Activated naive CD8-positive, alpha-beta T cell treated with anti-CD3 and anti-CD28 coated beads, Interleukin-2, amount 10 ng/mL, durations not matched to agents 7 days and 5 days (primary cell): ENCODE data around the gene PDE4D. TPM values are rescaled to one million over a fixed set of nuclear protein-coding genes. Genes with fewer than 3 reads are reported as not detected.
A peak's percentile ranks its signal among the peaks of the same experiment; 100 is the strongest.

Experiments used
- ATAC-seq: fragments of 150-1000 bp; cut with Tn5 transposase; one replicate; pipeline ENCODE4 v1.10.0; 2021; ENCODE audit warnings: low read depth, moderate library complexity
- POLR2A ChIA-PET: fragments of 350-600 bp; sonication (Branson Sonifier 250); formaldehyde crosslinking; loops from one replicate; lab custom pipeline; 2021; ENCODE audit warnings: antibody characterized with exemption; lab: Charles Lee
- DNase-seq: peaks from one replicate; pipeline ENCODE4 v3.0.0; 2021
- H3K27ac Mint-ChIP-seq: one replicate; pipeline ENCODE4 v1.8.0; 2022; ENCODE audit warnings: mild to moderate bottlenecking, mixed read lengths
- H3K27me3 Mint-ChIP-seq: one replicate; pipeline ENCODE4 v1.8.0; 2022; ENCODE audit warnings: mild to moderate bottlenecking, moderate library complexity, mixed read lengths
- H3K36me3 Mint-ChIP-seq: one replicate; pipeline ENCODE4 v1.8.0; 2021; ENCODE audit warnings: mild to moderate bottlenecking, mixed read lengths
- H3K4me1 Mint-ChIP-seq: one replicate; pipeline ENCODE4 v1.8.0; 2021; ENCODE audit warnings: mixed read lengths
- H3K4me3 Mint-ChIP-seq: one replicate; pipeline ENCODE4 v1.8.0; 2022; ENCODE audit warnings: mild to moderate bottlenecking, moderate library complexity, mixed read lengths
- H3K9me3 Mint-ChIP-seq: one replicate; pipeline ENCODE4 v1.8.0; 2021; ENCODE audit warnings: mixed read lengths
- total RNA-seq, 2 experiments: library from RNA; stranded (reverse); gene quantifications; one replicate each; pipeline ENCODE4 v1.2.3, GENCODE V29; 2021

PDE4D gene
- total RNA-seq, 2 experiments from 2014 or later, result 65.1 to 67.1 TPM

GRCh38 chr5:59041355-59041754 is 852.2 kb downstream of the PDE4D start:
- Mint-ChIP-seq H3K4me1 (peaks cover 20% of the 10 kb centered on the region), H3K4me3 (peak overlapping the region; percentile 90), H3K27ac (peak overlapping the region; percentile 8), H3K9me3 (no peaks in the 10 kb centered on the region), H3K27me3 (no peaks in the 10 kb centered on the region), H3K36me3 (peaks cover 15% of the 10 kb centered on the region)
- POLR2A ChIA-PET, result interaction anchor here (1.4 to 2.3 kb wide), 3 partner anchors 58 to 87 kb away, joined by 7 to 14 read pairs (median 10); no protein-coding TSS in a partner anchor
- DNase-seq (no peak), ATAC-seq (no peak)

GRCh38 chr5:59040804-59041201 is 852.7 kb downstream of the PDE4D start:
- Mint-ChIP-seq H3K27ac (peak overlapping the region; percentile 98), H3K4me1 (peaks cover 23% of the 10 kb centered on the region), H3K9me3 (no peaks in the 10 kb centered on the region), H3K27me3 (no peaks in the 10 kb centered on the region), H3K36me3 (peaks cover 20% of the 10 kb centered on the region), H3K4me3 (peak overlapping the region; percentile 90)
- DNase-seq (no peak), ATAC-seq (no peak)
- POLR2A ChIA-PET, result interaction anchor here (1.4 to 2.3 kb wide), 3 partner anchors 58 to 88 kb away, joined by 7 to 14 read pairs (median 10); no protein-coding TSS in a partner anchor

GRCh38 chr5:59040024-59040803 is 853.3 kb downstream of the PDE4D start:
- Mint-ChIP-seq H3K4me1 (peaks cover 27% of the 10 kb centered on the region), H3K36me3 (peaks cover 24% of the 10 kb centered on the region), H3K4me3 (peak overlapping the region; percentile 90), H3K9me3 (no peaks in the 10 kb centered on the region), H3K27me3 (no peaks in the 10 kb centered on the region), H3K27ac (peak overlapping the region; percentile 98)
- DNase-seq (no peak), ATAC-seq (no peak)
- POLR2A ChIA-PET, result interaction anchor here (0.6 to 2.3 kb wide), 9 partner anchors 55 to 138 kb away, joined by 3 to 68 read pairs (median 7); no protein-coding TSS in a partner anchor

- Mint-ChIP-seq H3K4me1 (peaks cover 30% of the 10 kb centered on the region), H3K36me3 (peaks cover 31% of the 10 kb centered on the region)
Measured at GRCh38 chr5:59039296-59040023, 854.1 kb downstream of the PDE4D start.

GRCh38 chr5:59038798-59039295 is 854.7 kb downstream of the PDE4D start:
- H3K4me1 Mint-ChIP-seq, result peaks cover 33% of the 10 kb centered on the region
- H3K36me3 Mint-ChIP-seq, result peaks cover 34% of the 10 kb centered on the region
- H3K4me3 Mint-ChIP-seq, result peak overlapping the region; percentile 90
- no peaks in the 10 kb centered on the region for H3K27me3 Mint-ChIP-seq
- no peaks in the 10 kb centered on the region for H3K9me3 Mint-ChIP-seq
- POLR2A ChIA-PET, result interaction anchor here (0.8 to 1.9 kb wide), 9 partner anchors 61 to 139 kb away, joined by 3 to 68 read pairs (median 5); no protein-coding TSS in a partner anchor
- no peak for ATAC-seq
- peak overlapping the region; percentile 98 for H3K27ac Mint-ChIP-seq
- DNase-seq, result no peak

More at GRCh38 chr5:59039296-59040023, 854.1 kb downstream of the PDE4D start:
- Mint-ChIP-seq H3K9me3 (no peaks in the 10 kb centered on the region), H3K4me3 (peak overlapping the region; percentile 90), H3K27ac (peak overlapping the region; percentile 98), H3K27me3 (no peaks in the 10 kb centered on the region)
- POLR2A ChIA-PET, result interaction anchor here (0.6 to 1.9 kb wide), 10 partner anchors 56 to 139 kb away, joined by 3 to 68 read pairs (median 4); no protein-coding TSS in a partner anchor
- peak; percentile 78 for ATAC-seq
- peak; percentile 92 for DNase-seq

GRCh38 chr5:59037941-59038797 is 855.4 kb downstream of the PDE4D start:
- H3K36me3 Mint-ChIP-seq, result peaks cover 38% of the 10 kb centered on the region
- peak overlapping the region; percentile 98 for H3K27ac Mint-ChIP-seq

GRCh38 chr5:59037453-59037852 is 856.1 kb downstream of the PDE4D start:
- Mint-ChIP-seq H3K27me3 (no peaks in the 10 kb centered on the region), H3K27ac (peak overlapping the region; percentile 98), H3K4me1 (peaks cover 40% of the 10 kb centered on the region), H3K4me3 (peak overlapping the region; percentile 90), H3K36me3 (peaks cover 42% of the 10 kb centered on the region), H3K9me3 (no peaks in the 10 kb centered on the region)
- ATAC-seq, result no peak
- POLR2A ChIA-PET, result interaction anchor here (1.2 to 5.0 kb wide), 5 partner anchors 61 to 136 kb away, joined by 4 to 64 read pairs (median 12); no protein-coding TSS in a partner anchor
- DNase-seq, result no peak

More at GRCh38 chr5:59037941-59038797, 855.4 kb downstream of the PDE4D start:
- Mint-ChIP-seq H3K4me1 (peaks cover 37% of the 10 kb centered on the region), H3K9me3 (no peaks in the 10 kb centered on the region), H3K4me3 (peak overlapping the region; percentile 90), H3K27me3 (no peaks in the 10 kb centered on the region)
- POLR2A ChIA-PET, result interaction anchor here (1.2 to 5.0 kb wide), 11 partner anchors 61 to 136 kb away, joined by 3 to 68 read pairs (median 7); no protein-coding TSS in a partner anchor
- DNase-seq (no peak), ATAC-seq (no peak)

- Mint-ChIP-seq H3K27ac (peak overlapping the region; percentile 98), H3K27me3 (no peaks in the 10 kb centered on the region), H3K9me3 (no peaks in the 10 kb centered on the region), H3K4me1 (peaks cover 37% of the 10 kb centered on the region), H3K36me3 (peaks cover 45% of the 10 kb centered on the region), H3K4me3 (peak overlapping the region; percentile 90)
- no peak for DNase-seq
- POLR2A ChIA-PET, result interaction anchor here (1.2 to 5.0 kb wide), 5 partner anchors 62 to 137 kb away, joined by 4 to 64 read pairs (median 12); no protein-coding TSS in a partner anchor
- no peak for ATAC-seq
Measured at GRCh38 chr5:59037041-59037440, 856.5 kb downstream of the PDE4D start.

GRCh38 chr5:59036274-59036961 is 857.1 kb downstream of the PDE4D start:
- Mint-ChIP-seq H3K36me3 (peaks cover 48% of the 10 kb centered on the region), H3K4me1 (peaks cover 35% of the 10 kb centered on the region), H3K27ac (peak overlapping the region; percentile 98), H3K9me3 (no peaks in the 10 kb centered on the region), H3K27me3 (no peaks in the 10 kb centered on the region), H3K4me3 (peak overlapping the region; percentile 90)
- POLR2A ChIA-PET, result interaction anchor here (1.2 to 5.0 kb wide), 5 partner anchors 62 to 137 kb away, joined by 4 to 64 read pairs (median 12); no protein-coding TSS in a partner anchor
- ATAC-seq (peak; percentile 12), DNase-seq (no peak)

- no peak for ATAC-seq
- H3K9me3 Mint-ChIP-seq, result peaks cover under 1% of the 10 kb centered on the region
- POLR2A ChIA-PET, result interaction anchor here (0.7 to 5.0 kb wide), 6 partner anchors 88 to 138 kb away, joined by 3 to 64 read pairs (median 8); no protein-coding TSS in a partner anchor
- H3K36me3 Mint-ChIP-seq, result peaks cover 52% of the 10 kb centered on the region
- H3K27me3 Mint-ChIP-seq, result no peaks in the 10 kb centered on the region
- DNase-seq, result no peak
- H3K27ac Mint-ChIP-seq, result peak overlapping the region; percentile 98
- H3K4me3 Mint-ChIP-seq, result peak overlapping the region; percentile 90
- H3K4me1 Mint-ChIP-seq, result peaks cover 35% of the 10 kb centered on the region
Measured at GRCh38 chr5:59035681-59036080, 857.8 kb downstream of the PDE4D start.

GRCh38 chr5:59034498-59035186 is 858.9 kb downstream of the PDE4D start:
- ATAC-seq (no peak), DNase-seq (no peak)
- peaks cover 2% of the 10 kb centered on the region for H3K9me3 Mint-ChIP-seq
- peak overlapping the region; percentile 90 for H3K4me3 Mint-ChIP-seq
- H3K4me1 Mint-ChIP-seq, result peaks cover 39% of the 10 kb centered on the region
- peak overlapping the region; percentile 98 for H3K27ac Mint-ChIP-seq
- peaks cover 63% of the 10 kb centered on the region for H3K36me3 Mint-ChIP-seq
- no peaks in the 10 kb centered on the region for H3K27me3 Mint-ChIP-seq
- POLR2A ChIA-PET, result interaction anchor here (0.6 to 5.0 kb wide), 7 partner anchors 89 to 1927 kb away, joined by 3 to 64 read pairs (median 5); no protein-coding TSS in a partner anchor
